Measurements from ENCODE around the gene ZSCAN10. TPM values are rescaled to one million over a fixed set of nuclear protein-coding genes. Genes with fewer than 3 reads are reported as not detected.

Gene ZSCAN10
- total RNA-seq, 1 donor from 2014 or later = not detected

DNA sequence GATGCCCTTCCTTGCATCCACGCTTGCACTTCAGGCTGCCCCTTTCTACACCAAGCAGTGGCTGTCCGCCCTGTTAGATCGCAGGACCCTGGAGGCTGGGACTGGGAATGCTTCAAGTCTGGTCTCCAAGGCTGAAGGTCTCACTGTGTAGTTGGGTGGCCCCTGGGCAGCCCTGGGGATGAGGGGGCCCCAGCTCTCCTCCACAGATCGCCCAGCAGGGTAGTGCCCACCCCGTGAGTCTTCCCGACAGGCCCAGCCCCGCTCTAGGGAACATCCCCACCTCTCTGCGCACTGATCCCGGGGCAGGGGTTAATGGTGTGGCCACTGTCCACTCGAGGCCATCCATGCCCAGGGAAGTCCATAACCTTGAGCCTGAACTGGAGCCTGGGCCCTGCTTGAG is 46.1 kb upstream of the ZSCAN10 start:
- peaks cover 5% of the 10 kb centered on the region for H3K36me3 Mint-ChIP-seq (ENCODE audit: low read depth)
- no peaks in the 10 kb centered on the region for H3K9me3 Mint-ChIP-seq
- H3K4me1 Mint-ChIP-seq = peaks cover 6% of the 10 kb centered on the region
- TF ChIP-seq, protein P1, sequence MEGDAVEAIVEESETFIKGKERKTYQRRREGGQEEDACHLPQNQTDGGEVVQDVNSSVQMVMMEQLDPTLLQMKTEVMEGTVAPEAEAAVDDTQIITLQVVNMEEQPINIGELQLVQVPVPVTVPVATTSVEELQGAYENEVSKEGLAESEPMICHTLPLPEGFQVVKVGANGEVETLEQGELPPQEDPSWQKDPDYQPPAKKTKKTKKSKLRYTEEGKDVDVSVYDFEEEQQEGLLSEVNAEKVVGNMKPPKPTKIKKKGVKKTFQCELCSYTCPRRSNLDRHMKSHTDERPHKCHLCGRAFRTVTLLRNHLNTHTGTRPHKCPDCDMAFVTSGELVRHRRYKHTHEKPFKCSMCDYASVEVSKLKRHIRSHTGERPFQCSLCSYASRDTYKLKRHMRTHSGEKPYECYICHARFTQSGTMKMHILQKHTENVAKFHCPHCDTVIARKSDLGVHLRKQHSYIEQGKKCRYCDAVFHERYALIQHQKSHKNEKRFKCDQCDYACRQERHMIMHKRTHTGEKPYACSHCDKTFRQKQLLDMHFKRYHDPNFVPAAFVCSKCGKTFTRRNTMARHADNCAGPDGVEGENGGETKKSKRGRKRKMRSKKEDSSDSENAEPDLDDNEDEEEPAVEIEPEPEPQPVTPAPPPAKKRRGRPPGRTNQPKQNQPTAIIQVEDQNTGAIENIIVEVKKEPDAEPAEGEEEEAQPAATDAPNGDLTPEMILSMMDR (conservative IDR thresholded peaks at IDR 0.05) = no peak
- no peak overlapping the region for H3K4me3 Mint-ChIP-seq
- H3K27me3 Mint-ChIP-seq (ENCODE audit: low read depth) = peaks cover 12% of the 10 kb centered on the region
- DNase-seq (ENCODE audit: low read depth, low spot score) = no peak
- H3K27ac Mint-ChIP-seq (ENCODE audit: unreplicated experiment) = no peak overlapping the region

DNA sequence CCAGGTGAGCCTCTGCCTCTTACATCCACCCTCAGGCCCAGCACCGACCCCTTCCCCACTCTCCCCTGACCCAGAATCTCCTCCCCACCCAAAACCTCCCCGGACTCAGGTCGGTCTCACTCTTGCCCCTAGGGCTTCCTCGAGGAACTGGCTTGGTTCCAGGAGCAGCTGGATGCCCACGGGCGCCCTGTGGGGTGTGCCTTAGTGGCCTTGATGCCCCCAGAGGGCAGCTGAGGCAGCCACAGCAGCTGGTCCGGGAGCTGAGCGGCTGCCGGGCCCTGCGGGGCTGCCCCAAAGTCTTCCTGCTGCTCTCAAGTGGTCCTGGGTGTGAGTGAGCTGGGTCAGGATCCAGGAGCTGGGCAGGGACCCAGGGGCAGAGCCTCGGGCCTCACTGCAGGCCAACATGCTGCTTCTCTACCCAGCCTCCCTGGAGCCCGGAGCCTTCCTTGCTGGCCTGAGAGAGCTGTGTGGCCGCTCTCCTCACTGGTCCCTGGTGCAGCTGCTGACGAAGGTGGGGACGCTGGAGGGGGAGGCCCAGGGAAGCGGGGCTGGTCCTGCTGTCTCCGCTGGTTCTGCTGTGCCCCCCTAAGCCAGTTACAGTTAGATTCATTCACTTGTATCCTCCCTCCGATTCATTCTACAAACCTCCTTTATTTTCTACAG is 45.4 kb upstream of the ZSCAN10 start:
- no peaks in the 10 kb centered on the region for H3K4me1 Mint-ChIP-seq
- H3K27me3 Mint-ChIP-seq (ENCODE audit: low read depth) = peaks cover 7% of the 10 kb centered on the region
- no peaks in the 10 kb centered on the region for H3K9me3 Mint-ChIP-seq
- no peak overlapping the region for H3K4me3 Mint-ChIP-seq
- peaks cover 5% of the 10 kb centered on the region for H3K36me3 Mint-ChIP-seq (ENCODE audit: low read depth)
- no peak for DNase-seq (ENCODE audit: low read depth, low spot score)
- TF ChIP-seq, protein P1 (conservative IDR thresholded peaks at IDR 0.05) = no peak
- no peak overlapping the region for H3K27ac Mint-ChIP-seq (ENCODE audit: unreplicated experiment)

GRCh38 chr16:3143598-3144320 is 44.7 kb upstream of the ZSCAN10 start:
- no peaks in the 10 kb centered on the region for H3K4me1 Mint-ChIP-seq
- DNase-seq (ENCODE audit: low read depth, low spot score) = no peak
- H3K36me3 Mint-ChIP-seq (ENCODE audit: low read depth) = peaks cover 5% of the 10 kb centered on the region
- H3K27ac Mint-ChIP-seq (ENCODE audit: unreplicated experiment) = no peak overlapping the region
- TF ChIP-seq, protein P1 (conservative IDR thresholded peaks at IDR 0.05) = no peak
- H3K27me3 Mint-ChIP-seq (ENCODE audit: low read depth) = peaks cover 3% of the 10 kb centered on the region
- H3K9me3 Mint-ChIP-seq = no peaks in the 10 kb centered on the region
- H3K4me3 Mint-ChIP-seq = peak overlapping the region; percentile 65

DNA sequence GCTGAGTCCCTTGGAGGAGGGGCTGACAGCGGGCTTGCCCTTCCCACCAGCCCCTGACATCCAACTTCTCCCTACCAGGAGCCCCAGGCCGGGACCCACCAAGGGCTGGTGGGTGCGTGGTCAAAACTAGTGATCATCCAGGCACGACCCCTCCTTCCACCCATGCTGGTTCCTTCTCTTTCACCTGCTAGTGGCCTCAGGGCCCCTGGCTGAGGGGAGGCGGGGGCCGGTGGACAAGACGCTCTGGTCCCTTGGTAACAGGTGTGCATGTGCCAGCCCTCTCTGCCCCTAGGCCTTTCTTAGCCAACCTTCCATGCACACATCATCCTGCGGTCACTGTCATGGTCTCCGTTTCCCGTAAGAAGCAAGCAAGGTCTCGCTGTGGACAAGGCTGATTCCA is 44.1 kb upstream of the ZSCAN10 start:
- Mint-ChIP-seq H3K4me1 (no peaks in the 10 kb centered on the region), H3K36me3 (ENCODE audit: low read depth) (peaks cover 5% of the 10 kb centered on the region), H3K9me3 (no peaks in the 10 kb centered on the region), H3K27me3 (ENCODE audit: low read depth) (no peaks in the 10 kb centered on the region), H3K4me3 (peak overlapping the region; percentile 65), H3K27ac (ENCODE audit: unreplicated experiment) (no peak overlapping the region)
- no peak for DNase-seq (ENCODE audit: low read depth, low spot score)
- TF ChIP-seq, protein P1 (conservative IDR thresholded peaks at IDR 0.05) = no peak

DNA sequence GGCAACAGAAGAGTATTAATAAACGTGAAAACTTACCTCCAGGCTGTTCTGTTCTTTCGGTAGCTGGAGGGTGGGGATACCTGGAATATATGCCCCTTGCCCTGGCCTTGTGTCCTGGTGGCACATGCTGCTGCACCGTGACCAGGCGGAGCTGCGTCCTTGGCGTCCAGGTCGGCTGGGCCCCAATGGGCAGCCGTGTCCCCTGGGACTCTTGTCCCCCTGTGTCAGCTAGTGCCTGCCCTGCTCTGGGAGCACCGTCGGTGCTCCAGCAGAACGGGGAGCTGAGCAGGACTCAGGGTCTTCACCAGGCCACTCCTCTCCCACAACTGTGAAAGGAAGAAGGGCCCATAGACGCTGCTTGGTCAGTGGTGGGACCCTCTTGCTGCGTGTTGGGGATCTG is 43.7 kb upstream of the ZSCAN10 start:
- H3K27me3 Mint-ChIP-seq (ENCODE audit: low read depth) = no peaks in the 10 kb centered on the region
- H3K9me3 Mint-ChIP-seq = no peaks in the 10 kb centered on the region
- H3K4me3 Mint-ChIP-seq = no peak overlapping the region
- H3K4me1 Mint-ChIP-seq = no peaks in the 10 kb centered on the region
- DNase-seq (ENCODE audit: low read depth, low spot score) = no peak
- TF ChIP-seq, protein P1 (conservative IDR thresholded peaks at IDR 0.05) = no peak
- no peak overlapping the region for H3K27ac Mint-ChIP-seq (ENCODE audit: unreplicated experiment)
- peaks cover 5% of the 10 kb centered on the region for H3K36me3 Mint-ChIP-seq (ENCODE audit: low read depth)
